K562 (cell line): ENCODE results near the gene TMEM132D. TPM values are rescaled to one million over a fixed set of nuclear protein-coding genes. Genes with fewer than 3 reads are reported as not detected.
"Not testable (repeated sequence)": the region's sequence is repeated elsewhere in the genome, so short reads cannot be mapped to it uniquely, and the experiment has no call there.

Experiments used
- ATAC-seq: fragments of 200-7000 bp; cut with Tn5 transposase; 3 replicates; pipeline ENCODE4 v1.9.1; 2020; ENCODE audit warnings: moderate library complexity
- BruUV-seq: library from RNA; stranded (reverse); fragments of 400-500 nt; replicated peaks from 2 replicates; lab custom pipeline; 2021; lab: Mats Ljungman, UMichigan
- CTCF ChIA-PET: fragments of 300-600 bp; formaldehyde crosslinking; extraction: SDS; loops from one replicate; lab custom pipeline; 2021; ENCODE audit warnings: low intra/inter-chr PET ratio; lab: Yijun Ruan, JAX
- POLR2A ChIA-PET: fragments of 300-600, 350-650 bp; sonication (Branson Sonifier 250); formaldehyde crosslinking; extraction: SDS; loops from one replicate; lab custom pipeline; 2021; ENCODE audit warnings: antibody characterized with exemption, inconsistent platforms; lab: Yijun Ruan, JAX
- DNase-seq, 4 experiments: peaks; one replicate each; pipeline versions ENCODE4 v3.0.0 to v3.0.0-alpha.2; 2011 to 2018; ENCODE audit warnings: low spot score in 3 of 4, mixed read lengths in 3 of 4; ENCODE audit errors: extremely low read depth in 1 of 4
- FAIRE-seq: peaks from 2 replicates; lab custom pipeline; 2011; peaks lifted over from hg19 to GRCh38; lab: Jason Lieb, UNC
- H2AFZ ChIP-seq: 2 replicates; pipeline ENCODE4 v1.6.0; 2011; ENCODE audit warnings: low read depth, low read length, control low read depth, inconsistent platforms
- H3K27ac ChIP-seq: fragments of 200-600 bp; 3 replicates; pipeline ENCODE4 v1.8.0; 2011; ENCODE audit warnings: low read depth, mild to moderate bottlenecking, control low read depth, inconsistent platforms, low read length, moderate library complexity, mixed read lengths; ENCODE audit errors: extremely low read depth
- H3K27me3 ChIP-seq, 2 experiments: fragments of 300-600 bp in 1 of 2; 2 replicates in 1 of 2; 3 replicates in 1 of 2; pipeline versions ENCODE4 v1.6.0 to v1.8.0; 2011; ENCODE audit warnings: inconsistent platforms in 2 of 2, low read length in 2 of 2, mild to moderate bottlenecking in 1 of 2, mixed read lengths in 1 of 2, moderate library complexity in 1 of 2; ENCODE audit not compliant: control insufficient read depth in 2 of 2, insufficient read depth in 2 of 2
- H3K36me3 ChIP-seq: fragments of 300-600 bp; 3 replicates; pipeline ENCODE4 v1.8.0; 2011; ENCODE audit warnings: mild to moderate bottlenecking, low read length, inconsistent platforms; ENCODE audit not compliant: control insufficient read depth, insufficient read depth
- H3K4me1 ChIP-seq, 2 experiments: fragments of 200-600 bp in 1 of 2; replicated peaks in 1 of 2; 2 replicates in 1 of 2; 3 replicates in 1 of 2; pipeline versions ENCODE4 v1.5.1 to v1.8.0; 2011; ENCODE audit warnings: inconsistent platforms in 2 of 2, low read length in 2 of 2, mild to moderate bottlenecking in 1 of 2, mixed read lengths in 1 of 2, moderate library complexity in 1 of 2; ENCODE audit not compliant: control insufficient read depth in 2 of 2, insufficient read depth in 2 of 2
- H3K4me2 ChIP-seq: 2 replicates; pipeline ENCODE4 v1.6.1; 2011; ENCODE audit warnings: low read length, control low read depth, inconsistent platforms, mixed read lengths; ENCODE audit not compliant: insufficient read depth
- H3K4me3 ChIP-seq: fragments of 200-600 bp; sonication (generic), shearing (Covaris generic); 2 replicates; pipeline ENCODE4 v1.5.1; 2016; ENCODE audit warnings: control low read depth, inconsistent platforms
- H3K79me2 ChIP-seq: fragments of 200-600 bp; 3 replicates; pipeline ENCODE4 v1.8.0; 2011; ENCODE audit warnings: low read length, inconsistent platforms; ENCODE audit not compliant: control insufficient read depth, insufficient read depth
- H3K9ac ChIP-seq, 2 experiments: 2 replicates each; pipeline versions ENCODE4 v1.6.0 to v1.6.1; 2011; ENCODE audit warnings: low read depth in 2 of 2, low read length in 2 of 2, control low read depth in 1 of 2, inconsistent platforms in 1 of 2, mild to moderate bottlenecking in 1 of 2, mixed read lengths in 1 of 2; ENCODE audit not compliant: insufficient read depth in 1 of 2
- H3K9me1 ChIP-seq: one replicate; pipeline ENCODE4 v1.6.0; 2011; ENCODE audit warnings: inconsistent platforms, mild to moderate bottlenecking, low read length, moderate library complexity; ENCODE audit not compliant: control insufficient read depth, insufficient read depth
- H3K9me3 ChIP-seq: replicated peaks from 2 replicates; pipeline ENCODE4 v1.5.1; 2011; ENCODE audit warnings: low read depth, low read length, inconsistent platforms; ENCODE audit not compliant: control insufficient read depth, insufficient read depth
- H4K20me1 ChIP-seq: replicated peaks from 2 replicates; pipeline ENCODE4 v1.6.1; 2011; ENCODE audit warnings: low read length, inconsistent platforms, mixed read lengths; ENCODE audit not compliant: control insufficient read depth, insufficient read depth
- ATF3 ChIP-seq, 2 experiments: fragments of 450-650 bp in 1 of 2; sonication (generic) in 1 of 2; formaldehyde crosslinking in 1 of 2; IDR thresholded peaks in 1 of 2; conservative IDR thresholded peaks in 1 of 2; 2 replicates each; pipeline versions ENCODE4 v1.6.1 to v1.8.1; 2016 to 2023; ENCODE audit warnings: mild to moderate bottlenecking in 2 of 2, moderate library complexity in 2 of 2, inconsistent platforms in 1 of 2, missing genetic modification reagents in 1 of 2
- DIDO1 ChIP-seq: fragments of 450-650 bp; IDR thresholded peaks from 2 replicates; pipeline ENCODE4 v1.6.1; 2016; ENCODE audit warnings: low read depth, missing biosample characterization, missing genetic modification characterization
- E2F4 ChIP-seq: sonication (generic); formaldehyde crosslinking; IDR thresholded peaks from 2 replicates; pipeline ENCODE4 v1.8.0; 2022; ENCODE audit warnings: mild to moderate bottlenecking, low read depth, missing genetic modification reagents
- E2F8 ChIP-seq: fragments of 450-650 bp; IDR thresholded peaks from 2 replicates; pipeline ENCODE4 v1.7.1; 2018; ENCODE audit warnings: mild to moderate bottlenecking, low read depth; ENCODE audit not compliant: partially characterized antibody
- KDM4B ChIP-seq, 2 experiments: fragments of 450-650 bp in 1 of 2; sonication (generic) in 1 of 2; IDR thresholded peaks; 2 replicates each; pipeline ENCODE4 v1.6.1; 2016 to 2017; ENCODE audit warnings: borderline replicate concordance in 2 of 2, antibody characterized with exemption in 1 of 2, low read depth in 1 of 2, mild to moderate bottlenecking in 1 of 2
- MCM5 ChIP-seq: fragments of 450-650 bp; IDR thresholded peaks from 2 replicates; pipeline ENCODE4 v1.6.1; 2016; ENCODE audit warnings: low read depth
- NR3C1 ChIP-seq: sonication (generic); formaldehyde crosslinking; IDR thresholded peaks from 2 replicates; pipeline ENCODE4 v1.8.1; 2022; ENCODE audit warnings: missing genetic modification reagents
- SP2 ChIP-seq: IDR thresholded peaks from 2 replicates; pipeline ENCODE4 v1.6.1; 2011; ENCODE audit warnings: mild to moderate bottlenecking, low read depth, low read length, moderate library complexity; ENCODE audit not compliant: poor library complexity, severe bottlenecking; ENCODE audit errors: extremely low read depth
- ZC3H11A ChIP-seq: IDR thresholded peaks from 2 replicates; pipeline ENCODE4 v1.6.1; 2012; ENCODE audit warnings: low read depth, low read length, improper control_type of control experiment
- WGBS: fragments of 100-300 bp; shearing (Covaris generic); methylation state at CpG from one replicate; pipeline ENCODE4 v1.1.6; 2016; ENCODE audit warnings: low coverage, mixed read lengths; ENCODE audit not compliant: insufficient coverage; ENCODE audit errors: missing lambda C conversion rate; 5-methylcytosine and 5-hydroxymethylcytosine counted together
- in situ Hi-C: fragments of 300-500 bp; cut with MboI; formaldehyde crosslinking; loops from 4 replicates; pipeline ENCODE4 v1.15.0; 2018; ENCODE audit warnings: inconsistent platforms, mixed read lengths
- intact Hi-C: fragments of 100-400 bp; cut with micrococcal nuclease; formaldehyde crosslinking; loops from 2 replicates; pipeline ENCODE4 v1.14.2; 2022
- polyA plus RNA-seq, 8 experiments: library from polyadenylated mRNA; depleted of rRNA in 4 of 8; stranded (reverse) in 5 of 8; unstranded in 3 of 8; fragments of >200 nt; fragmentation: Nextera tagmentation in 2 of 8; fragmentation: Illumina TruSeq in 1 of 8; extraction: Ambion mirVana in 2 of 8; extraction: Trizol in 1 of 8; gene quantifications; 2 replicates each; pipeline versions ENCODE4 v1.2.1 to v1.2.3, GENCODE V29; 2011 to 2014; ENCODE audit warnings: inconsistent platforms in 1 of 8, missing spikeins in 1 of 8
- total RNA-seq, 7 experiments: library from RNA; depleted of rRNA in 6 of 7; stranded (reverse); fragments of >200 nt in 6 of 7; fragmentation: Illumina TruSeq in 2 of 7; extraction: Trizol in 2 of 7; gene quantifications; 2 replicates each; pipeline versions ENCODE4 v1.2.1 to v1.2.3, GENCODE V29; 2011 to 2021; ENCODE audit warnings: low replicate concordance in 1 of 7

Gene TMEM132D
- total and polyA plus RNA-seq, 9 of the 15 experiments (the other 6 are each of a cell fraction or from before 2014, with no cell fraction given), result not detected

GRCh38 chr12:129900306-129900705, 3.5 kb downstream of the TMEM132D start:
- intact Hi-C loops, result no loop called here
- H3K36me3 ChIP-seq, result no peaks in the 10 kb centered on the region
- H3K27ac ChIP-seq, result no peak overlapping the region
- no peak overlapping the region for H2AFZ ChIP-seq
- H3K9me3 ChIP-seq, result no peaks in the 10 kb centered on the region
- WGBS, result under 1% methylated on average over 10 of the region's 10 CpGs
- POLR2A ChIA-PET, result no interaction called here
- CTCF ChIA-PET, result no interaction called here
- ATAC-seq (no peak), DNase-seq (no peak), FAIRE-seq (no peak)
- BruUV-seq, result no TSS peak
- H3K4me1 ChIP-seq, result no peaks in the 10 kb centered on the region; a peak in 1 of 5 replicates
- no peak for TF ChIP-seq KDM4B (IDR thresholded peaks at IDR 0.05; ENCODE audit: borderline replicate concordance in 2 of 2, low read depth in 1 of 2)
- no peak for TF ChIP-seq DIDO1 (tag)
- no peak for TF ChIP-seq ATF3 (IDR thresholded peaks at IDR 0.05)
- no peak for TF ChIP-seq ATF3 (CRISPR knock-in tag; conservative IDR thresholded peaks at IDR 0.05)
- TF ChIP-seq SP2, result no peak
- TF ChIP-seq MCM5, result no peak
- no peak for TF ChIP-seq E2F4 (CRISPR knock-in tag)
- TF ChIP-seq ZC3H11A, result no peak
- TF ChIP-seq E2F8, result no peak
- no peak for TF ChIP-seq NR3C1
- H3K27me3 ChIP-seq, result peaks cover 0 to 18% of the 10 kb centered on the region in 2 experiments; a peak in 2 of 5 replicates
- no peak overlapping the region for H3K9ac ChIP-seq
- in situ Hi-C loops, result loop anchor here (25.0 kb wide), 2 partner anchors 713 to 1113 kb away; no protein-coding TSS in a partner anchor
- no peak overlapping the region for H3K4me2 ChIP-seq
- no peaks in the 10 kb centered on the region for H3K9me1 ChIP-seq
- H4K20me1 ChIP-seq, result no peaks in the 10 kb centered on the region
- no peaks in the 10 kb centered on the region for H3K79me2 ChIP-seq
- H3K4me3 ChIP-seq, result no peak overlapping the region

GRCh38 chr12:129899045-129899444, 4.8 kb downstream of the TMEM132D start:
- H3K9ac ChIP-seq, BruUV-seq, H4K20me1 ChIP-seq, H3K36me3 ChIP-seq, H3K79me2 ChIP-seq, H3K27ac ChIP-seq, H3K9me3 ChIP-seq, POLR2A ChIA-PET, in situ Hi-C loops, H3K4me1 ChIP-seq, H2AFZ ChIP-seq, intact Hi-C loops, H3K4me2 ChIP-seq, CTCF ChIA-PET, H3K9me1 ChIP-seq, H3K4me3 ChIP-seq, FAIRE-seq, DNase-seq, ATAC-seq: not testable (repeated sequence)
- peaks cover 0 to 12% of the 10 kb centered on the region in 2 experiments; a peak in 2 of 5 replicates for H3K27me3 ChIP-seq
- 14% methylated on average over 1 of the region's 1 CpG for WGBS
